Left lobe of liver (tissue), 2 donors: ENCODE results near the gene MLX. TPM values are rescaled to one million over a fixed set of nuclear protein-coding genes. Genes with fewer than 3 reads are reported as not detected.

Experiments used
- ATAC-seq: fragments of 200-7000 bp; cut with Tn5 transposase; one replicate; pipeline ENCODE4 v1.9.1; 2020; ENCODE audit warnings: mild to moderate bottlenecking, moderate library complexity
- DNase-seq: peaks from one replicate; pipeline ENCODE4 v3.0.0-alpha.2; 2020; ENCODE audit warnings: low spot score
- total RNA-seq: library from RNA; stranded (reverse); gene quantifications from one replicate; pipeline ENCODE4 v1.2.1, GENCODE V29; 2021
- donor health status: DM: no; HTN: no; CAD: no; lungs with moderate emphysema.
- donor health status: DM: no; HTN: yes; CAD: no.

Gene MLX
- total RNA-seq, 1 donor from 2014 or later: 38.7 TPM

DNA sequence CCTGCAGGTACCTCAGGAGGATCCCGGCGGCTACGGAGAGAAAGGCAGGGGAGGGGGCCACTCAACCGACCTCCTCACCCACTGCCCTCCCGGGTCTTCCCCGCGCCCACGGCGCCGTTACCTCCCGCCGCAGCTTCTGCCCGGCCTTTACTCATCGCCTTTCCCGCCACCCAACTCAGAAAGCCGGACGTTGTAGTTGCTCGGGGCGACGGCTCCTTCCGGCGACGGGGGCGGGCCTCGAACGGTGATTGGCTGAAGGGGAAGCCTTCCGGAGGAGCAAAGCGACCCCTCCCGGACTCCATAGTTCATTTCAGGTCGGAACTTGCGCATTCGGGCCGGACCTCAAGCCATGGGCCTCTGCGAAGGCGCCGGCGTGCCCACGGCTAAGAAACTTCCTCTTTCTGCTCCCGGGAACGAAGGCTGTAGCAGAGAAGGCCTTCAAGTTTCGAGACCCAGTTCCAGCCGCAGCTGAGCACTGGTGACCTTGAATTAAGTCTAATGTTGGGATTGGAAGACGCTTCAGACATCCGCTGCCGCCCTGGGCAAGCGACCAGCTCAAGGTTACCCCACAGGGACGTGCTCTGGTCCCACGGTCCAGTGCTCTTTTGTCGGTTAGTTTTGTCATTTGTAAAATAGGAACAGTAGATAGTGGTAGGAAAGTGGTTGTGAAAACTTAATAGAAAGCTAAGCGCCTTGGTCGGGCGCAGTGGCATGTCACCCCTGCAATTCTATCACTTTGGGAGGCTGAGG lies 10.8 kb downstream of the MLX start, which contains the start of gene PSMC3IP:
PSMC3IP (minus strand) TSS at position 198 of the 750 bp plus-strand sequence; CDS start at position 155, 43 bp downstream.
- DNase-seq (peak; percentile 96), ATAC-seq (peak; percentile 93)

- ATAC-seq (peak; percentile 69), DNase-seq (peak; percentile 65)
Measured at GRCh38 chr17:42578282-42578869, 11.5 kb downstream of the MLX start.

GRCh38 chr17:42579794-42580551 lies 13.1 kb downstream of the MLX start:
- no peak for DNase-seq
- ATAC-seq: no peak

DNA sequence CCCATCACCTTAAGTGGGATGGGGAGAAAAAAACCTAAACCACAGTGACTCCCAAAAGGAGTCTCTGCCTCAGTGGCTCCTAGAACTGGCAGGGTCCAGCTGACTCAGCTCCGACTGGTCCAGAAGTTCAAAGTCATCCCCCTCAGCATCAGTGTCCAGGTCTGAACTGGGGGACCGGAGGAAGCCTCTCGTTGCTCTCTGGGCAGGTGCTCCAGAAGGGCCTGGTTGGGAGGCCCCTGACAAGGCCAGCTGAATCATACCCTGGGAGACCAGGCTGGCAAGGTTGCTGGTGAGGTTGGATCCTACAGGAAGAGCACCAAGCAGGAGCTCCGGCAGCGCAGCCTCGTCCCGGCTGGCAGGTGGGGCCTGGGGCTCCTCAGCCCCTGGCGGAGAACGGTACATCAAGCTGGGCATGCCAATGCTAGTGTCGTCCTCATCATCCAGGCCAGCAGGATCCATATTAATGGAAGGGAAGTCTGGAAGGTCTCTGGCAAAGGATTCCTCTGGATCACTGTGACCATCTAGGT lies 14.9 kb downstream of the MLX start:
- DNase-seq: no peak

GRCh38 chr17:42584880-42585279 lies 18.0 kb downstream of the MLX start:
- ATAC-seq: peak; percentile 12

More for the DNA sequence above, 14.9 kb downstream of the MLX start:
- ATAC-seq: no peak

DNA sequence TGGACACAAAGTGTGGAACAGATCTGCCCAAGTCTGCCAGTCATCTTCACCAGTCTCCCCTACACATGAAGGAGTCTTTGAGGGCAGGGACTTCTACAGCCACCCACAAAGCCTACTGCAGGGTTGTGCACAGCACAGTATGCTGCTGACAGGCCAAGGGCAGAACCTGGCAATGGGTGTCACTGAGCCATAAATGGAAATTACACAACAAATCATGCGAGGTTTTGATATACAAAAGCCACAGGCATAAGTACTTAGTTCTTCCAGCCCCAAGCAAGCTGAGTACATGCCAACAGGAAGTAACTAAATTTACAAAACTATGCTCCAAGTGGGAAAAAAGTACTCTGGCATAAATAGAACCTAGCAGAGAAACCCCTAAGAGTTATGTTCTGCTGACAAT lies 18.5 kb downstream of the MLX start:
- ATAC-seq: peak; percentile 29

More at GRCh38 chr17:42584880-42585279, 18.0 kb downstream of the MLX start:
- DNase-seq: no peak

DNA sequence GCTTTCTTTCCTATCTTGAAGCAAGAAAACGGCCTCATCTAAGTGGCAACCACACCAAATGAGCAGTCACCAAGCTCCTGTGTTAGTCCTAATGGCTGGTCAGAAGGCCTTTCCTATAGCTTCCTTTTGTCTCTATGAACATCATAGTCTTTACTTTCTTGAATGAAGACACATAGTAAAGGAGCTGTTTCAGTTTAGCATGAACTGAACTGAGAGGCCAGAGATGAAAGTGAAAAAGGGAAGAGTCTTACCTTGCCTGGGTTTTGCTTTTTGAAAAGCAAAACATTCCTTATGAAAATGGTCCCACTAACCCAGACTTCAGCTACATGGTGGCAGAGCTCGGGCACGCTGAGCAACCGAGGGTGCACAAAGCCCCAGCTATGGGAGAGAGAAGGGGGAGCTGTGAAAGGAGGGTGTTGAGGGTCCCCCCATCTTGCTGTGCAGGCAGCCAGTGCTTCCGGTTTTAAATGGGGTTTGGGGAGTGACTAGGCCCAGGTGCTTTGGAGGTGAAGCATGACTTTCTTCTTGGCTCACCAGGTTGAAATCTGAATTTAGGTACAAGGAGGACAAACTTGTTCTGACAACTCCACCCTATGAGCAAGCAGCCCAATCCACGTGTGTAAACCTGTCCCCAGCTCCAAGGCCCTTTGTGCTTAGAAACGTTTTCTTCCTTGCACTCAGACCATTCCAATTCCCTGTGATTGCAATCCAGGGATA lies 19.8 kb downstream of the MLX start:
- ATAC-seq (no peak), DNase-seq (no peak)

More for the DNA sequence above, 18.5 kb downstream of the MLX start:
- no peak for DNase-seq

DNA sequence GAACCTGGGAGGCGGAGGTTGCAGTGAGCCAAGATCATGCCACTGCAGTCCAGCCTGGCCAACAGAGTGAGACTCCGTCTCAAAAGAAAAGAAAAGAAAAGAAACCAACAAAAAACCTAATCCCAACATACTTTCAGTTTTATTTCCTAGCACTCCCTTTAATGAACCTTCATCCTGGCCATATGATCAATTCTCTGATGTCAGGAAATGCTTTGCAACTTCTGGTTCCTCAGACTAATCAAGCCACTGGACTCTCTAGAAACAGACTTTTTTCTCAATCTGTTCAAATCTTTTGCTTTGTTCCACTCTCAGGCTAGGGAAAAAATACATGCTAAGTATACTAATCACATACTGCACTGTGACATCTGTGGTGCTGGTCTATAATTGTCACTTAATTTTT lies 24.0 kb downstream of the MLX start:
- DNase-seq (no peak), ATAC-seq (no peak)

DNA sequence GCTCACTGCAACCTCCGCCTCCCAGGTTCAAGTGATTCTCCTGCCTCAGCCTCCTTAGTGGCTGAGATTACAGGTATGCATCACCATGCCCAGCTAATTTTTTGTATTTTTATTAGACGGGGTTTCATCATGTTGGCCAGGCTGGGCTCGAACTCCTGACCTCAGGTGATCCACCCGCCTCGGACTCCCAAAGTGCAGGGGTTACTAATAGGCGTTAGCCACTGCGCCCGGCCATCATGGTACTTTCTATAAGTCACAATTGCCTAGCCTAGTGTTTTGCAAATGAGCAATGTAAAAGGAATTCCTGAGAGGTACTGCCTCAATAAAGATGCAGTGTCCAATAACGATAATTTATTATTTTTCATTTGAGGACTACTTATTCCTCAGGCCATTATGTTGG lies 24.5 kb downstream of the MLX start:
- ATAC-seq: no peak

GRCh38 chr17:42596386-42596785 lies 29.5 kb downstream of the MLX start:
- ATAC-seq (no peak), DNase-seq (no peak)

More for the DNA sequence above, 24.5 kb downstream of the MLX start:
- no peak for DNase-seq

DNA sequence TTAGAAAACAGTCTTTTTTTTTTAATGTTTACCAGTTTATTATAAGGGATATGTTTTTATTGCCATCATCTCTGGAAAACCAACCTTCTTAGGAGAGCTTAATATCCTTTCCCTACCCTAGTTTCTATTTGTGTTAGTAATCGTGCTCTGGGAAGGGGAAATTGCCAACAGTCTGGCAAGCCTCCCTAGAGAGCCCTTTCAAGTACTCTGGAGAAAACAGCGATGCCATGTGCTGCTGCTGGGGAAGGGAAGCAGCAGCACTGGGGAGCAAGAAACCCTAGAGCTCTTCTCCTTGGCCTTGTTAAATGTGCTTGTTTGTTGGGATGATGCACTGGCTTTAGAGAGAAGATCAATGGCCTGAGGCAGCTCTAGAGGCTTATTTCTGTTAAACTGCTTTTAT lies 32.0 kb downstream of the MLX start:
- no peak for ATAC-seq
- no peak for DNase-seq

DNA sequence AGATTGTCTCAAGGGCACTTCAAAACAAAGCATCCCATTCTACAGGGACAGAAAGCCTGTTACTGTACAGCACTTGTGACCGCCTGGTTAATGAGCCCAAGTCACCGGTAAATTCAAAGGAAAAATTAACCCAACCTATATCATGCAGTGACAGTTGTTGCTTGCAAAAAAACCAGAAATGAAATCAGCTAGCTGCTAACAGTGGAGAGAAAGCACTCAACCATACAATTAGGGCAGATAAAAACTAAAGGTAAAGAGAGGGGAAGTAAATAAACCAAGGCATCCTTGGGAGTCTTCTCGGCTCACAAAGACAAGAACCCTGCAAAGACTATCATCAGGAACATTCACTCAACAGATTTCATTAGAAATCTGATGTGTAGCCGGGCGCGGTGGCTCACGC lies 36.4 kb downstream of the MLX start:
- DNase-seq (no peak), ATAC-seq (no peak)

DNA sequence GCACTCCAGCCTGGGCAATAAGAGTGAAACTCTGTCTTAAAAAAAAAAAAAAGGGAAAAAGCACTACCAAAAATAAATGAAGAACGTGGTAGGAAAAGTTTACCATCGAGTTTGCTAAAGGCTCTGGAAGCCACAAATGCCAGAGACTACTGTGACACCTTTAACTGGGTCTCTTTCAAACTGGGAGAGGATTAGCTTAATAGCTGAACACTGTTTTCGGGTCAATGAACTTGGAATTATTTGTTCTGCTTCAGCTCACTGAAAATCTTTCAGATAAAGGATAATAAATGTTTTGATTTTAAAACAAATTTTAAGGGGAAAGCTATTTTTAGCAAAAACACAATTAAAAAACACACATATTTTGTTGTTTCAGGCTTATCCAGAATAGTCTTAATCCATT lies 40.9 kb downstream of the MLX start:
- DNase-seq (no peak), ATAC-seq (no peak)

GRCh38 chr17:42608305-42609181 lies 41.6 kb downstream of the MLX start:
- ATAC-seq: peak; percentile 62
- DNase-seq: no peak

- DNase-seq (peak; percentile 99), ATAC-seq (peak; percentile 93)
Measured at GRCh38 chr17:42609182-42609813, 42.4 kb downstream of the MLX start, which contains the start of the genes RETREG3 and TUBG1. Gene RETREG3, minus strand, starts transcription at chr17:42609374. Its CDS starts 50 bp downstream, at chr17:42609324. Gene TUBG1, plus strand, starts transcription at chr17:42609683. Its CDS starts 55 bp downstream, at chr17:42609738.

GRCh38 chr17:42609814-42610801 lies 43.2 kb downstream of the MLX start:
- ATAC-seq: peak; percentile 36
- DNase-seq: peak; percentile 50

GRCh38 chr17:42612013-42612412 lies 45.1 kb downstream of the MLX start:
- ATAC-seq (no peak), DNase-seq (no peak)
